ENCODE measurements around the gene ADCYAP1. TPM values are rescaled to one million over a fixed set of nuclear protein-coding genes. Genes with fewer than 3 reads are reported as not detected.
A peak's percentile ranks its signal among the peaks of the same experiment; 100 is the strongest.

Gene ADCYAP1
- total RNA-seq, 1 experiment from 2014 or later, result not detected

DNA sequence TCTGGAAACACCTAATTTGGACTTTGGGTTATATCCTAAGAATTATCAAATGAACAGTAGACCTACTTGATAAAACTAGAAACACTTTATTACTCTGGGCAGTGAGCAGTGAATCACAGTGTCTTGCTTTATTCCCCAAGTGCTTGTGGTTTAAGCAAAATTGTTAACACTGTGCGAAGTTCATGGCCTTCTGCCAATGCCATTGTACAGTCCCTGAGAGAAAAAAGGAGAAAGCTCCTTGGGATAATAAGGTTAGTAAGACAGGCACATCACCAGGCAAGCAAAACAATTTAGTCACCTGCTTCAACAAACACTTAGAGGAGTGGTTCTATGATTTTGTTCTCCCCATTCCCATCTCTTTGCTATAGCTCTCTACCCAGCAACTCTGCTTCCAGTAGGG is 39.8 kb downstream of the ADCYAP1 start:
- no peaks in the 10 kb centered on the region for H3K9me3 ChIP-seq
- Mint-ChIP-seq H3K4me1 (ENCODE audit: low read depth, unreplicated experiment) (peaks cover 4% of the 10 kb centered on the region), H3K4me3 (ENCODE audit: unreplicated experiment) (no peak overlapping the region), H3K36me3 (ENCODE audit: insufficient read depth, unreplicated experiment) (no peaks in the 10 kb centered on the region), H3K9me3 (ENCODE audit: unreplicated experiment) (no peaks in the 10 kb centered on the region), H3K27ac (ENCODE audit: unreplicated experiment) (no peak overlapping the region), H3K27me3 (ENCODE audit: insufficient read depth, unreplicated experiment) (no peaks in the 10 kb centered on the region)
- H3K36me3 ChIP-seq (ENCODE audit: control insufficient read depth, insufficient read depth, low read length), result no peaks in the 10 kb centered on the region
- intact Hi-C loops (cut with micrococcal nuclease; ENCODE audit: unreplicated experiment), result no loop called here
- BruUV-seq (replicated peaks), result no TSS peak
- H3K4me3 ChIP-seq (ENCODE audit: low read depth, low read length), result no peak overlapping the region
- no peaks in the 10 kb centered on the region for H3K27me3 ChIP-seq (replicated peaks; ENCODE audit: control insufficient read depth, insufficient read depth, low read length)
- peaks cover 2% of the 10 kb centered on the region; the same call in 1 of the 2 replicates for H3K4me1 ChIP-seq
- TF ChIP-seq, protein P1, sequence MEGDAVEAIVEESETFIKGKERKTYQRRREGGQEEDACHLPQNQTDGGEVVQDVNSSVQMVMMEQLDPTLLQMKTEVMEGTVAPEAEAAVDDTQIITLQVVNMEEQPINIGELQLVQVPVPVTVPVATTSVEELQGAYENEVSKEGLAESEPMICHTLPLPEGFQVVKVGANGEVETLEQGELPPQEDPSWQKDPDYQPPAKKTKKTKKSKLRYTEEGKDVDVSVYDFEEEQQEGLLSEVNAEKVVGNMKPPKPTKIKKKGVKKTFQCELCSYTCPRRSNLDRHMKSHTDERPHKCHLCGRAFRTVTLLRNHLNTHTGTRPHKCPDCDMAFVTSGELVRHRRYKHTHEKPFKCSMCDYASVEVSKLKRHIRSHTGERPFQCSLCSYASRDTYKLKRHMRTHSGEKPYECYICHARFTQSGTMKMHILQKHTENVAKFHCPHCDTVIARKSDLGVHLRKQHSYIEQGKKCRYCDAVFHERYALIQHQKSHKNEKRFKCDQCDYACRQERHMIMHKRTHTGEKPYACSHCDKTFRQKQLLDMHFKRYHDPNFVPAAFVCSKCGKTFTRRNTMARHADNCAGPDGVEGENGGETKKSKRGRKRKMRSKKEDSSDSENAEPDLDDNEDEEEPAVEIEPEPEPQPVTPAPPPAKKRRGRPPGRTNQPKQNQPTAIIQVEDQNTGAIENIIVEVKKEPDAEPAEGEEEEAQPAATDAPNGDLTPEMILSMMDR (IDR thresholded peaks at IDR 0.05; ENCODE audit: insufficient read depth in 1 of 2, low read depth in 1 of 2, low read length in 1 of 2, severe bottlenecking in 1 of 2, unreplicated experiment in 1 of 2), result no peak
- ChIA-PET CTCF (interaction anchor here (1.1 kb wide), 1 partner anchor 17 kb away, joined by 3 read pairs; no protein-coding TSS in a partner anchor), POLR2A (no interaction called here)
- DNase-seq, result no peak

GRCh38 chr18:949724-950631 is 45.3 kb downstream of the ADCYAP1 start:
- H3K4me1 ChIP-seq, result peaks cover 14% of the 10 kb centered on the region
- Mint-ChIP-seq H3K36me3 (ENCODE audit: insufficient read depth, unreplicated experiment) (no peaks in the 10 kb centered on the region), H3K4me3 (ENCODE audit: unreplicated experiment) (no peak overlapping the region), H3K27ac (ENCODE audit: unreplicated experiment) (peak overlapping the region; percentile 80), H3K9me3 (ENCODE audit: unreplicated experiment) (no peaks in the 10 kb centered on the region), H3K27me3 (ENCODE audit: insufficient read depth, unreplicated experiment) (no peaks in the 10 kb centered on the region), H3K4me1 (ENCODE audit: low read depth, unreplicated experiment) (no peaks in the 10 kb centered on the region)
- no peaks in the 10 kb centered on the region for H3K27me3 ChIP-seq (replicated peaks; ENCODE audit: control insufficient read depth, insufficient read depth, low read length)
- H3K9me3 ChIP-seq, result no peaks in the 10 kb centered on the region
- ChIA-PET POLR2A (no interaction called here), CTCF (interaction anchor here (0.9 to 1.4 kb wide), 2 partner anchors 12 to 85 kb away, joined by 4 to 5 read pairs; no protein-coding TSS in a partner anchor)
- H3K4me3 ChIP-seq (ENCODE audit: low read depth, low read length), result no peak overlapping the region
- H3K36me3 ChIP-seq (ENCODE audit: control insufficient read depth, insufficient read depth, low read length), result no peaks in the 10 kb centered on the region
- no peak for DNase-seq
- intact Hi-C loops (cut with micrococcal nuclease; ENCODE audit: unreplicated experiment), result no loop called here
- no TSS peak for BruUV-seq (replicated peaks)
- TF ChIP-seq, protein P1 (IDR thresholded peaks at IDR 0.05; ENCODE audit: insufficient read depth in 1 of 2, low read depth in 1 of 2, low read length in 1 of 2, severe bottlenecking in 1 of 2, unreplicated experiment in 1 of 2), result no peak

GRCh38 chr18:950882-951495 is 46.3 kb downstream of the ADCYAP1 start:
- DNase-seq, result no peak
- no peaks in the 10 kb centered on the region for H3K27me3 Mint-ChIP-seq (ENCODE audit: insufficient read depth, unreplicated experiment)
- Histone ChIP-seq H3K4me3 (ENCODE audit: low read depth, low read length) (no peak overlapping the region), H3K4me1 (peaks cover 24% of the 10 kb centered on the region), H3K9me3 (no peaks in the 10 kb centered on the region), H3K27me3 (replicated peaks; ENCODE audit: control insufficient read depth, insufficient read depth, low read length) (no peaks in the 10 kb centered on the region), H3K36me3 (ENCODE audit: control insufficient read depth, insufficient read depth, low read length) (no peaks in the 10 kb centered on the region)
- no peaks in the 10 kb centered on the region for H3K36me3 Mint-ChIP-seq (ENCODE audit: insufficient read depth, unreplicated experiment)
- TF ChIP-seq, protein P1 (IDR thresholded peaks at IDR 0.05; ENCODE audit: insufficient read depth in 1 of 2, low read depth in 1 of 2, low read length in 1 of 2, severe bottlenecking in 1 of 2, unreplicated experiment in 1 of 2), result no peak
- ChIA-PET CTCF (interaction anchor here (0.9 to 1.4 kb wide), 2 partner anchors 11 to 86 kb away, joined by 4 to 5 read pairs; no protein-coding TSS in a partner anchor), POLR2A (interaction anchor here (0.6 kb wide), 1 partner anchor 98 kb away, joined by 3 read pairs; no protein-coding TSS in a partner anchor)
- peak overlapping the region; percentile 80 for H3K27ac Mint-ChIP-seq (ENCODE audit: unreplicated experiment)
- intact Hi-C loops (cut with micrococcal nuclease; ENCODE audit: unreplicated experiment), result no loop called here
- no peaks in the 10 kb centered on the region for H3K4me1 Mint-ChIP-seq (ENCODE audit: low read depth, unreplicated experiment)
- no TSS peak for BruUV-seq (replicated peaks)
- H3K4me3 Mint-ChIP-seq (ENCODE audit: unreplicated experiment), result no peak overlapping the region
- no peaks in the 10 kb centered on the region for H3K9me3 Mint-ChIP-seq (ENCODE audit: unreplicated experiment)

Data from Caco-2 (cell line).